GM06990 (cell line): ENCODE data around the gene SLC35B2.

Experiments used
- DNase-seq: peaks from one replicate; pipeline ENCODE4 v3.0.0-alpha.2; 2011; ENCODE audit not compliant: insufficient read length; ENCODE audit errors: extremely low read depth
- H3K27me3 ChIP-seq: replicated peaks from 2 replicates; pipeline ENCODE4 v1.6.0; 2011; ENCODE audit warnings: low read length; ENCODE audit not compliant: control insufficient read depth, insufficient read depth
- H3K36me3 ChIP-seq: 2 replicates; pipeline ENCODE4 v1.5.1; 2011; ENCODE audit warnings: low read length; ENCODE audit not compliant: control insufficient read depth, insufficient read depth
- H3K4me3 ChIP-seq: replicated peaks from 2 replicates; pipeline ENCODE4 v1.5.1; 2011; ENCODE audit warnings: low read depth, mild to moderate bottlenecking, control low read depth, low read length
- TF ChIP-seq, protein P1 (sequence below): IDR thresholded peaks from 2 replicates; pipeline ENCODE4 v1.5.1; 2011; ENCODE audit warnings: low read length, control low read depth, mild to moderate bottlenecking, inconsistent platforms; ENCODE audit not compliant: insufficient read depth, poor library complexity, severe bottlenecking

Gene SLC35B2

DNA sequence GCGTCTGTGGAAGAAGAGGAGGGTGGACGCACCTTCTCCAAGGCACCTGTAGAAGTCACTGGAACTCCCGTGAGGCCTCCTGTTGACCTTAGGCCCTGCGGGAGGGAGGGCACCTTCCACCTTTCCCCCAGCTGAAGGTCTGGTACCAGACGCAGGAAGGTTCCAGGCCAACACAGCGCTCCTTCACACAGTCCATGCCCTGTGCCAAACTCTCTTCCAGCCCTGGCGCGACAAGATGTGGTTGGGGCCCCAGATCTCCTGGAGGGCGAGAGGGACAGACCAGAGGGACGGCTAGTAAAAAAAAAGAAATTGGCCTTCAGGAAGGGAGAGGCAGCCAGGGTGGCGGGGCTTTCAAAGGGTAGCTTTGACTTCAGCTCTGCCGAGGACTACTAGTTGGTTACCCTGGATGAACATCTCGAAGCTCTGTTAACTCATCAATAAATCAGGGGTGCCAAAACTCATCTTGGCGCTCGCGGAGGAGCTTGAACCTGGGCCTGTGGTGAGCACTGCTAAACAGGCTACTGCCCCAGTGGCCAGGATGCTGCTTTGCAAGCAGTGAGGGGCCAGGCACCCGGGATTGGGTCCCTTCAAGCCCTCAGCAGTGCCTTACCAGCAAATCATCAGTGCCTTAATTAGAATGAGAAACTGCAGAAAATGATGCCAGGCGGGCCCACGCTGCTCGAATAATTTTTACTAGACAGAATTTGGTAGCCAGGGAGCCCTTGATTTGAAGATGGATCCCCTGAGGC is 40.9 kb upstream of the SLC35B2 start:
- peaks cover 20% of the 10 kb centered on the region for H3K36me3 ChIP-seq
- no peak for DNase-seq
- TF ChIP-seq, protein P1, sequence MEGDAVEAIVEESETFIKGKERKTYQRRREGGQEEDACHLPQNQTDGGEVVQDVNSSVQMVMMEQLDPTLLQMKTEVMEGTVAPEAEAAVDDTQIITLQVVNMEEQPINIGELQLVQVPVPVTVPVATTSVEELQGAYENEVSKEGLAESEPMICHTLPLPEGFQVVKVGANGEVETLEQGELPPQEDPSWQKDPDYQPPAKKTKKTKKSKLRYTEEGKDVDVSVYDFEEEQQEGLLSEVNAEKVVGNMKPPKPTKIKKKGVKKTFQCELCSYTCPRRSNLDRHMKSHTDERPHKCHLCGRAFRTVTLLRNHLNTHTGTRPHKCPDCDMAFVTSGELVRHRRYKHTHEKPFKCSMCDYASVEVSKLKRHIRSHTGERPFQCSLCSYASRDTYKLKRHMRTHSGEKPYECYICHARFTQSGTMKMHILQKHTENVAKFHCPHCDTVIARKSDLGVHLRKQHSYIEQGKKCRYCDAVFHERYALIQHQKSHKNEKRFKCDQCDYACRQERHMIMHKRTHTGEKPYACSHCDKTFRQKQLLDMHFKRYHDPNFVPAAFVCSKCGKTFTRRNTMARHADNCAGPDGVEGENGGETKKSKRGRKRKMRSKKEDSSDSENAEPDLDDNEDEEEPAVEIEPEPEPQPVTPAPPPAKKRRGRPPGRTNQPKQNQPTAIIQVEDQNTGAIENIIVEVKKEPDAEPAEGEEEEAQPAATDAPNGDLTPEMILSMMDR, result no peak
- H3K4me3 ChIP-seq, result no peak overlapping the region
- H3K27me3 ChIP-seq, result 0 out of 2 replicates have a peak, but pooled peaks cover 1% of the 10 kb centered on the region

DNA sequence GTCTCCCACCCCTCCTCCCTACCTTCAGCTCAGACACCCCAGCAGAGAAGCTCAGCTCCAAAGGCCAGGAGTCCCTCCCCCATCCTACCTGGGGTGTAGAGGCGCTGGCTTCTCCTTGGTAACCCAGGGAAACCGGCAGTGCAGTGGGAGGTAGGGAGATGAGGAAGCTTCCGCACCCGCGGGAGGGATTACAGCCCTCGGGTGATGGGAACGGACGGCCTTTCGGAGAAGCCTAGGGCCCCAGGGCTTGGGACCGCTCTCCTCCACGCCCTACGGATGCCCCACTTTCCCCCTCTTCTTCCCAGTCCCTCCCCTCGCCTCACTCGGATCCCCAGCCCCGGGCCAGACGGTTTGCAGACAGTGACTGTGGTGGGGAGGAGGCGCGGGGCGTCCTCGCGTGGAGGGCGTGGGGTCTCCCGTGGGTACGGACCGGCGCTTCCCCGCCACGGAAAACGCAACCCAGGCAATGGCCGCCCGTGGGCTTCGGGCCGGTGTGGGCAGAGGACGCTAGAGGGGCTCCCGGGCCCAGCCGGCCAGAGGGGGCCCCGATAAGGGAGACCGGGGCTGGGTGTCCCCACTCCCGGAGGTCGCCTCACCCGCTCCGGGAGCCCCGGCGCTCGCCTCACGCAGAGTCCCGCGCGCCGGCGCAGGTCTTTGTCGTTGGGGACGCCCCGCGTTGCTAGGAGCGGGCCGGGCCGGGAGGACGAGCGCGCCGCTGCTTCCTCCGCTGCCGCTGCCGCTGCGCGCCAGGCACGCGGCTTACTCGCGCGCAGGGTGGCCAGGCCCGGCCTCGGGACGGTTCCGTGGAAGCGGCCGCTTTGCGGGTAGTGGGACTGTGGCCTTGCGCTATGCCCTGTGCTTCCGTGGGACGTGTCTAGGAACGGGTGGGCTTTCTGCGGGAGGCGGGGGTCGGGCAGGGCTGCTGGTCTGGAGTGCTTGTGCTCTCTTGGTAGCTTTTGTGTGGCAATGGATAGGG is 40.0 kb upstream of the SLC35B2 start:
- Histone ChIP-seq H3K36me3 (peaks cover 12% of the 10 kb centered on the region), H3K4me3 (0 out of 2 replicates have a peak overlapping the region, but pooled peaks have one; percentile 33), H3K27me3 (0 out of 2 replicates have a peak, but pooled peaks cover 1% of the 10 kb centered on the region)
- DNase-seq, result no peak
- TF ChIP-seq, protein P1, result no peak

DNA sequence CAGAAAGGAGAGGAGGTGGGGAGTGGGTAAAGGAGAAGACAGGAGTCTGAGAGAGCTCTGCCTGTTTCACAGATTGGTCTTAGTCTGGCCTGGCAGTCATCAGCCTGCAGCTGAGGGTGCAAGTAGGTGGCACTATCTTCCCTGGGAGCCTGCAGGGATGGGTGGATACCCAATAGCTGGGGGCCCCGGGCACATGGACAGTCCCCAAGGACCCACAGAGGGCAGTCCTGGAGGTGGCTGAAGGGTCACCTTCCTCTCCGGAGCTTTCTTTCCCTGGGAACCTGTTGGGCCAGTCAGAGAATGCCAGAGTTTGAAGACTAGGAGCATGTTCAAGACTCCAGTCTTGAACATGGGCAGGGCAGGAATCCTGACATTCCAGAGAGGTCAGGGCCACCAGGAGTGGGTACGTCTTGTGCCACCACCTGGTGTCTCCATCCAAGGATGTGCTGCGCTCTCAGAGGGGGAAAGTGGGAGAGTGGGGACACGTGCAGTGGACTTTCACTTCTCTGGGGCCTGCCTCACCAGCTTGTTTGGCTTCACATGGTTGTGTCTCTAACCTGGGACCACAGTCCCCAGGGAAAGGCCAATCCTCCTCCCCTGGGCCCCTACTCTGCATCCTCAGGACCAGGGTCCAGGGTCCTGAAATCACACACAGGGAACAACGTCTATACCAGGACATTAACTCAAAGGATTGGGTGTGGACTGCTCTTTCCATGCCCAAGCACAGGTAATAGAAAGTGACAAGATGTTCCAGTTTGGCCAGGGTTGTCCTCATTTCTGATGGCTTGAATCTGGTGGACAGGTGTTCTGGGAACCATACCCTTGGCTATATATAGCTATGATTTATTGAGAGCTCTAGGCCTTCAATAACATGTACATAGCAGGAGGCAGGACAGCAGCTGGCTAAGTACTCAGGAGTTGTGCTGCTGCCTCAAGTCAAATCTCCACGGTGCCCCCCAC is 37.8 kb upstream of the SLC35B2 start:
- no peak for DNase-seq
- Histone ChIP-seq H3K4me3 (no peak overlapping the region), H3K36me3 (no peaks in the 10 kb centered on the region), H3K27me3 (0 out of 2 replicates have a peak, but pooled peaks cover 1% of the 10 kb centered on the region)
- TF ChIP-seq, protein P1, result no peak

DNA sequence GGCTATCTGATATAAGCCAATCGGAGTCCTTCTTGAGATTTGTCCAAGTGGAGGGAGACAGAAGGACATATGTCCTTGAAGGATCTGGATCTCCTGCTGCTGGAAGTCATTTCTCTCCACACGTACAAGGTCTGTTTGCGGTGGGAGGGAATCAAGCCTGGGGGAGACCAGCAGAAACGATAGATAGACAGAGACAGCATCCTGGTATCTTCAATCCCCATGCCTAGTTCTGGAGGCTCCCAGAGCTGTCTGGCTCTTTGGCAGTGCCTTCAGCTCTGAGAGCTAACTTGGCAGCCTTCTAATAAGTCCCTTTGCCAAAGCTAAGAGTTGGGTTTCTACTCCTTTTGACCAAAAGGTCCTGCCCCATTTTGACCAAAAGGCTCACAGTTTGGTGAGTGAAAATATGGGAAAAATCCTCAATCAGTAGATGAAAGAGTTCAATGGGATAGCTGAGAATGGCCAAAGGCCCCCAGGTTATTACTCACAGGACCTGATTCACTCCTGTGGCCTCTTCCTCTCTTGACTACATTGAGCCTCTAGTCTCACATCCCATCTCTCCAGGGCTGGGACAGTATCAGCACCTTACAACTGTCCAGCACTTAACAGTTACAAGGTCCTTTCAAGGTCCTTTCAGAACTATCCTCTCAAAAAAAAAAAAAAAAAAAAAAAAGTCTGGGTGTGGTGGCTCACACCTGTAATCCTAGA is 35.5 kb upstream of the SLC35B2 start:
- Histone ChIP-seq H3K4me3 (no peak overlapping the region), H3K36me3 (no peaks in the 10 kb centered on the region), H3K27me3 (peaks cover 1% of the 10 kb centered on the region; the same call in 1 of the 2 replicates)
- TF ChIP-seq, protein P1, result no peak
- no peak for DNase-seq

DNA sequence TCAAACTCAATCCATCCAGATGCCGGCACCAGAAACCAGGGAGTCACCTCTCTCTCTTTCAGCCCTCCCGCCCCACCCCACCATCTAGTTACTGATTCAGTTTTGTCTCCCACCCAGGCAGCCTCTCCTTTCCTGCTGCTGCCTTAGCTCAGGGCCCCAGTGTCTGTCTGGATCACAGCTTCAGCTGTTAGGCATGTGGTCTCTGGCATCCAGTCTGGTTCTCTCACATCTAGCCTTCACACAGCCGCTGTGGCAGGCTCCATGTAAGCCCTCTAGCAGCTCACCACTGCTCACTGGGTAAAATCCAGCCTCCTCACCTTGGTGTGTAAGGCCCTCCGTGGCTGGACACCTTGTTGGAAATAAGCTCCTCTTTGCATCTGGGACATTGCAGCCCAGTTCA is 34.5 kb upstream of the SLC35B2 start:
- Histone ChIP-seq H3K27me3 (peaks cover 1% of the 10 kb centered on the region; the same call in 1 of the 2 replicates), H3K36me3 (no peaks in the 10 kb centered on the region), H3K4me3 (no peak overlapping the region)
- DNase-seq, result no peak
- TF ChIP-seq, protein P1, result no peak
